GM23248 (cell line): Measurements from ENCODE around the gene CCM2. TPM values are rescaled to one million over a fixed set of nuclear protein-coding genes. Genes with fewer than 3 reads are reported as not detected.

Source experiments
- DNase-seq: peaks from one replicate; pipeline ENCODE4 v3.0.0-alpha.2; 2015
- H2AFZ ChIP-seq: fragments of 200-600 bp; sonication (generic); 2 replicates; pipeline ENCODE4 v1.6.1; 2016; ENCODE audit warnings: antibody characterized with exemption
- H3F3A ChIP-seq: fragments of 200-600 bp; sonication (generic); 2 replicates; pipeline ENCODE4 v1.6.1; 2016; ENCODE audit warnings: mild to moderate bottlenecking, antibody characterized with exemption, mixed run types; ENCODE audit not compliant: insufficient read depth
- H3K27ac ChIP-seq: fragments of 200-600 bp; sonication (generic); 2 replicates; pipeline ENCODE4 v1.5.1; 2016; ENCODE audit warnings: mild to moderate bottlenecking
- H3K27me3 ChIP-seq: fragments of 200-600 bp; sonication (generic); replicated peaks from 2 replicates; pipeline ENCODE4 v1.6.1; 2016; ENCODE audit warnings: mild to moderate bottlenecking; ENCODE audit not compliant: insufficient read depth
- H3K36me3 ChIP-seq: fragments of 200-600 bp; sonication (generic); 2 replicates; pipeline ENCODE4 v1.6.1; 2016; ENCODE audit warnings: low read depth, mild to moderate bottlenecking
- H3K4me1 ChIP-seq: fragments of 200-600 bp; sonication (generic); 2 replicates; pipeline ENCODE4 v1.6.1; 2016; ENCODE audit warnings: mild to moderate bottlenecking; ENCODE audit not compliant: insufficient read depth
- H3K4me2 ChIP-seq: fragments of 200-600 bp; sonication (generic); one replicate; pipeline ENCODE4 v1.6.1; 2016; ENCODE audit warnings: mild to moderate bottlenecking; ENCODE audit not compliant: unreplicated experiment
- H3K4me3 ChIP-seq: fragments of 200-600 bp; sonication (generic); 2 replicates; pipeline ENCODE4 v1.5.1; 2016; ENCODE audit warnings: mild to moderate bottlenecking
- H3K79me2 ChIP-seq: fragments of 200-600 bp; sonication (generic); 2 replicates; pipeline ENCODE4 v1.6.1; 2016; ENCODE audit warnings: mild to moderate bottlenecking; ENCODE audit not compliant: insufficient read depth
- H3K9ac ChIP-seq: fragments of 200-600 bp; sonication (generic); 2 replicates; pipeline ENCODE4 v1.6.1; 2016; ENCODE audit warnings: mild to moderate bottlenecking
- H3K9me2 ChIP-seq: fragments of 200-600 bp; sonication (generic); 2 replicates; pipeline ENCODE4 v1.6.1; 2016; ENCODE audit warnings: mixed run types, mild to moderate bottlenecking, moderate library complexity; ENCODE audit not compliant: insufficient read depth
- H3K9me3 ChIP-seq: fragments of 200-600 bp; sonication (generic); one replicate; pipeline ENCODE4 v1.6.1; 2017; ENCODE audit warnings: low read depth
- H4K20me1 ChIP-seq: fragments of 200-600 bp; sonication (generic); 2 replicates; pipeline ENCODE4 v1.6.0; 2016; ENCODE audit not compliant: insufficient read depth
- EZH2 ChIP-seq: fragments of 200-600 bp; sonication (generic); IDR thresholded peaks from 2 replicates; pipeline ENCODE4 v1.6.1; 2018; ENCODE audit warnings: antibody characterized with exemption, mild to moderate bottlenecking; ENCODE audit not compliant: insufficient read depth, poor library complexity, severe bottlenecking
- EZH2phosphoT487 ChIP-seq: fragments of 200-600 bp; sonication (generic); IDR thresholded peaks from 2 replicates; pipeline ENCODE4 v1.6.1; 2018; ENCODE audit warnings: antibody characterized with exemption, moderate library complexity, mild to moderate bottlenecking, low read depth; ENCODE audit not compliant: insufficient read depth
- WGBS, 2 experiments: methylation state at CpG; one replicate each; pipeline ENCODE4 v1.1.6; 2015 to 2017; ENCODE audit warnings: low lambda C conversion rate in 2 of 2, low coverage in 1 of 2; ENCODE audit errors: missing lambda C conversion rate in 2 of 2; 5-methylcytosine and 5-hydroxymethylcytosine counted together
- in situ Hi-C: fragments of 300-500 bp; cut with MboI; formaldehyde crosslinking; loops from 2 replicates; pipeline ENCODE4 v1.15.0; 2020
- polyA plus RNA-seq: library from polyadenylated mRNA; unstranded; fragments of >200 nt; fragmentation: Nextera tagmentation; extraction: Ambion mirVana; gene quantifications from 2 replicates; pipeline ENCODE4 v1.2.1, GENCODE V29; 2016
- total RNA-seq: library from RNA; depleted of rRNA; stranded (reverse); fragments of >200 nt; shearing (Covaris generic); gene quantifications from 2 replicates; pipeline ENCODE4 v1.2.3, GENCODE V29; 2014

The CCM2 gene
- total and polyA plus RNA-seq, 2 experiments from 2014 or later = 63.8 to 69.3 TPM

- Histone ChIP-seq H3K36me3 (peaks cover 22% of the 10 kb centered on the region; the same call in 1 of the 2 replicates), H4K20me1 (no peaks in the 10 kb centered on the region), H3K9me2 (no peaks in the 10 kb centered on the region), H3K4me2 (no peak overlapping the region), H2AFZ (no peak overlapping the region), H3K27ac (no peak overlapping the region), H3K9me3 (no peaks in the 10 kb centered on the region), H3K79me2 (peaks cover 11% of the 10 kb centered on the region), H3K4me3 (no peak overlapping the region), H3F3A (0 out of 2 replicates have a peak, but pooled peaks cover 8% of the 10 kb centered on the region), H3K27me3 (no peaks in the 10 kb centered on the region), H3K4me1 (no peaks in the 10 kb centered on the region), H3K9ac (no peak overlapping the region)
- no peak for DNase-seq
- WGBS, 2 experiments = 87 to 92% methylated on average over 13 of the region's 13 CpGs
- TF ChIP-seq EZH2 (no peak), EZH2phosphoT487 (no peak)
- in situ Hi-C loops = loop anchor here (25.0 kb wide), 1 partner anchor 514 kb away; the partner anchor contains the start of gene TMED4
Measured at GRCh38 chr7:45100761-45101480, 100.9 kb downstream of the CCM2 start.

- no peak overlapping the region for H3K9ac ChIP-seq
- in situ Hi-C loops = loop anchor here (25.0 kb wide), 1 partner anchor 514 kb away; the partner anchor contains the start of gene TMED4
- TF ChIP-seq EZH2phosphoT487 (no peak), EZH2 (no peak)
- no peak overlapping the region for H2AFZ ChIP-seq
- H3K36me3 ChIP-seq = peaks cover 27% of the 10 kb centered on the region; the same call in 1 of the 2 replicates
- H3K4me3 ChIP-seq = no peak overlapping the region
- H3K4me2 ChIP-seq = no peak overlapping the region
- H3K27ac ChIP-seq = no peak overlapping the region
- H4K20me1 ChIP-seq = no peaks in the 10 kb centered on the region
- 91 to 95% methylated on average over 12 of the region's 12 CpGs for WGBS, 2 experiments
- no peaks in the 10 kb centered on the region for H3K4me1 ChIP-seq
- H3K27me3 ChIP-seq = no peaks in the 10 kb centered on the region
- 0 out of 2 replicates have a peak, but pooled peaks cover 8% of the 10 kb centered on the region for H3F3A ChIP-seq
- H3K9me2 ChIP-seq = no peaks in the 10 kb centered on the region
- peaks cover 20% of the 10 kb centered on the region for H3K79me2 ChIP-seq
- DNase-seq = no peak
- H3K9me3 ChIP-seq = no peaks in the 10 kb centered on the region
Measured at GRCh38 chr7:45101748-45102147, 101.7 kb downstream of the CCM2 start.

- Histone ChIP-seq H3K4me3 (no peak overlapping the region), H3K4me2 (no peak overlapping the region), H3K9me2 (no peaks in the 10 kb centered on the region), H3K9me3 (no peaks in the 10 kb centered on the region), H3K4me1 (0 out of 2 replicates have a peak, but pooled peaks cover 3% of the 10 kb centered on the region), H3K79me2 (peaks cover 33% of the 10 kb centered on the region), H3F3A (0 out of 2 replicates have a peak, but pooled peaks cover 5% of the 10 kb centered on the region), H3K36me3 (peaks cover 38% of the 10 kb centered on the region; the same call in 1 of the 2 replicates), H3K27me3 (no peaks in the 10 kb centered on the region), H3K9ac (no peak overlapping the region), H4K20me1 (no peaks in the 10 kb centered on the region), H2AFZ (no peak overlapping the region), H3K27ac (no peak overlapping the region)
- TF ChIP-seq EZH2 (no peak), EZH2phosphoT487 (no peak)
- no peak for DNase-seq
- in situ Hi-C loops = loop anchor here (25.0 kb wide), 1 partner anchor 516 kb away; the partner anchor contains the start of gene TMED4
- WGBS, 2 experiments = 91 to 93% methylated on average over 14 of the region's 14 CpGs
Measured at GRCh38 chr7:45102785-45103712, 103.0 kb downstream of the CCM2 start.
